Measurements from ENCODE around the gene DAB2IP. TPM values are rescaled to one million over a fixed set of nuclear protein-coding genes. Genes with fewer than 3 reads are reported as not detected.

Gene DAB2IP
- total RNA-seq, 1 experiment from 2014 or later: 52.6 TPM

DNA sequence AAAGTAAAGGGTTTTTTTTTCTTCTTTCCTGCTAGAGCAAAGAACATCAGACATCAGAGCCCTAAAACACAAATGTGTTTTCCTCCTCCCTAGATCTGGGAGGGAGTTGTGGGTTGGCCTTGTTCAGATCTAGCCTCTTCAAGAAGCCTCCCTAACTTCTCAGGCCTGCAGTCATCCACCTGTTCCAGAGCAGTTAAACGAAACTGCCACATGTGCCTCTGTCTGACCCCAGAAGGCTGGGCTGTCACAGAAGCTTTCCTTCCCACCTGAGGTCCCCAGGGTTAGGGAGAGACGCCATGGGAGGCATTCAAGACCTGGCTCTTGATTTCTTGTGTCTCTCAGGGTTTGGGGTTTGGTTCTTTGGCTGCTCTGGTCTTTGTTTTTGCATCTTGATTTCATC, 87.0 kb downstream of the DAB2IP start (continued):
- TF ChIP-seq, protein P1, sequence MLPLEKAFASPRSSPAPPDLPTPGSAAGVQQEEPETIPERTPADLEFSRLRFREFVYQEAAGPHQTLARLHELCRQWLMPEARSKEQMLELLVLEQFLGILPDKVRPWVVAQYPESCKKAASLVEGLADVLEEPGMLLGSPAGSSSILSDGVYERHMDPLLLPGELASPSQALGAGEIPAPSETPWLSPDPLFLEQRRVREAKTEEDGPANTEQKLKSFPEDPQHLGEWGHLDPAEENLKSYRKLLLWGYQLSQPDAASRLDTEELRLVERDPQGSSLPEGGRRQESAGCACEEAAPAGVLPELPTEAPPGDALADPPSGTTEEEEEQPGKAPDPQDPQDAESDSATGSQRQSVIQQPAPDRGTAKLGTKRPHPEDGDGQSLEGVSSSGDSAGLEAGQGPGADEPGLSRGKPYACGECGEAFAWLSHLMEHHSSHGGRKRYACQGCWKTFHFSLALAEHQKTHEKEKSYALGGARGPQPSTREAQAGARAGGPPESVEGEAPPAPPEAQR (CRISPR knock-in tag; IDR thresholded peaks at IDR 0.05): no peak
- TF ChIP-seq, protein P2, sequence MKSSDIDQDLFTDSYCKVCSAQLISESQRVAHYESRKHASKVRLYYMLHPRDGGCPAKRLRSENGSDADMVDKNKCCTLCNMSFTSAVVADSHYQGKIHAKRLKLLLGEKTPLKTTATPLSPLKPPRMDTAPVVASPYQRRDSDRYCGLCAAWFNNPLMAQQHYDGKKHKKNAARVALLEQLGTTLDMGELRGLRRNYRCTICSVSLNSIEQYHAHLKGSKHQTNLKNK (CRISPR knock-in tag; IDR thresholded peaks at IDR 0.05): no peak
- TF ChIP-seq CREB1 (CRISPR knock-in tag; IDR thresholded peaks at IDR 0.05) (no peak), ZNF263 (CRISPR knock-in tag; IDR thresholded peaks at IDR 0.05; ENCODE audit: low read depth) (no peak), HMGA2 (CRISPR knock-in tag; IDR thresholded peaks at IDR 0.05) (no peak), OVOL2 (CRISPR knock-in tag; IDR thresholded peaks at IDR 0.05; ENCODE audit: borderline replicate concordance) (no peak), NR3C1 (CRISPR knock-in tag; conservative IDR thresholded peaks at IDR 0.05; ENCODE audit: low read depth) (no peak)
- TF ChIP-seq, protein P3, sequence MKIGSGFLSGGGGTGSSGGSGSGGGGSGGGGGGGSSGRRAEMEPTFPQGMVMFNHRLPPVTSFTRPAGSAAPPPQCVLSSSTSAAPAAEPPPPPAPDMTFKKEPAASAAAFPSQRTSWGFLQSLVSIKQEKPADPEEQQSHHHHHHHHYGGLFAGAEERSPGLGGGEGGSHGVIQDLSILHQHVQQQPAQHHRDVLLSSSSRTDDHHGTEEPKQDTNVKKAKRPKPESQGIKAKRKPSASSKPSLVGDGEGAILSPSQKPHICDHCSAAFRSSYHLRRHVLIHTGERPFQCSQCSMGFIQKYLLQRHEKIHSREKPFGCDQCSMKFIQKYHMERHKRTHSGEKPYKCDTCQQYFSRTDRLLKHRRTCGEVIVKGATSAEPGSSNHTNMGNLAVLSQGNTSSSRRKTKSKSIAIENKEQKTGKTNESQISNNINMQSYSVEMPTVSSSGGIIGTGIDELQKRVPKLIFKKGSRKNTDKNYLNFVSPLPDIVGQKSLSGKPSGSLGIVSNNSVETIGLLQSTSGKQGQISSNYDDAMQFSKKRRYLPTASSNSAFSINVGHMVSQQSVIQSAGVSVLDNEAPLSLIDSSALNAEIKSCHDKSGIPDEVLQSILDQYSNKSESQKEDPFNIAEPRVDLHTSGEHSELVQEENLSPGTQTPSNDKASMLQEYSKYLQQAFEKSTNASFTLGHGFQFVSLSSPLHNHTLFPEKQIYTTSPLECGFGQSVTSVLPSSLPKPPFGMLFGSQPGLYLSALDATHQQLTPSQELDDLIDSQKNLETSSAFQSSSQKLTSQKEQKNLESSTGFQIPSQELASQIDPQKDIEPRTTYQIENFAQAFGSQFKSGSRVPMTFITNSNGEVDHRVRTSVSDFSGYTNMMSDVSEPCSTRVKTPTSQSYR (CRISPR knock-in tag; IDR thresholded peaks at IDR 0.05): no peak
- TF ChIP-seq, protein P4, sequence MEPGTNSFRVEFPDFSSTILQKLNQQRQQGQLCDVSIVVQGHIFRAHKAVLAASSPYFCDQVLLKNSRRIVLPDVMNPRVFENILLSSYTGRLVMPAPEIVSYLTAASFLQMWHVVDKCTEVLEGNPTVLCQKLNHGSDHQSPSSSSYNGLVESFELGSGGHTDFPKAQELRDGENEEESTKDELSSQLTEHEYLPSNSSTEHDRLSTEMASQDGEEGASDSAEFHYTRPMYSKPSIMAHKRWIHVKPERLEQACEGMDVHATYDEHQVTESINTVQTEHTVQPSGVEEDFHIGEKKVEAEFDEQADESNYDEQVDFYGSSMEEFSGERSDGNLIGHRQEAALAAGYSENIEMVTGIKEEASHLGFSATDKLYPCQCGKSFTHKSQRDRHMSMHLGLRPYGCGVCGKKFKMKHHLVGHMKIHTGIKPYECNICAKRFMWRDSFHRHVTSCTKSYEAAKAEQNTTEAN (CRISPR knock-in tag; IDR thresholded peaks at IDR 0.05): no peak
- TF ChIP-seq, protein P5, sequence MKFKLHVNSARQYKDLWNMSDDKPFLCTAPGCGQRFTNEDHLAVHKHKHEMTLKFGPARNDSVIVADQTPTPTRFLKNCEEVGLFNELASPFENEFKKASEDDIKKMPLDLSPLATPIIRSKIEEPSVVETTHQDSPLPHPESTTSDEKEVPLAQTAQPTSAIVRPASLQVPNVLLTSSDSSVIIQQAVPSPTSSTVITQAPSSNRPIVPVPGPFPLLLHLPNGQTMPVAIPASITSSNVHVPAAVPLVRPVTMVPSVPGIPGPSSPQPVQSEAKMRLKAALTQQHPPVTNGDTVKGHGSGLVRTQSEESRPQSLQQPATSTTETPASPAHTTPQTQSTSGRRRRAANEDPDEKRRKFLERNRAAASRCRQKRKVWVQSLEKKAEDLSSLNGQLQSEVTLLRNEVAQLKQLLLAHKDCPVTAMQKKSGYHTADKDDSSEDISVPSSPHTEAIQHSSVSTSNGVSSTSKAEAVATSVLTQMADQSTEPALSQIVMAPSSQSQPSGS (CRISPR knock-in tag; IDR thresholded peaks at IDR 0.05; ENCODE audit: borderline replicate concordance, low read depth): no peak

DNA sequence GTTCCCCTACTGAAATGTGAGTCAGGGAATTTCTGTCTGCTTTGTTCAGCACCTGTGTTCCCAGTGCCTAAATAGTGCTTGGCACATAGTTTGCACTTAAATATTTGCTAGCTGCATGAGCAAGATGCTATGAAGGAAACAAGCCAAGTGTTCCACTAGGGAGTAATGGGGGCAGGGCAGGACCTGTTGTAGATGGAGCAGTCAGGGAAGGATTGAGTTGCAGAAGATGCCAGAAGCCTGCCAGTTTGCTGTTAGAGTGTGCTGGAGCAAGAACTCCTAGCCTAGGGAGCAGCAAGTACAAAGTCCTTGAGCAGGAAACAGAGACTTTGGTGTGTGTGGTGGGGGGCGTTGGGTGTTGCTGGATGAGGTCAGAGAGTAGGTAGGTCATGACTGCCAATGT, 87.5 kb downstream of the DAB2IP start:
- DNase-seq (ENCODE audit: low spot score): no peak
- Mint-ChIP-seq H3K27ac (peak overlapping the region; percentile 30; the same call in 1 of the 2 replicates), H3K9me3 (no peaks in the 10 kb centered on the region), H3K4me1 (peaks cover 73% of the 10 kb centered on the region), H3K4me3 (no peak overlapping the region; the same call in 1 of the 2 replicates), H3K36me3 (no peaks in the 10 kb centered on the region), H3K27me3 (ENCODE audit: low read depth) (peaks cover 3% of the 10 kb centered on the region; the same call in 1 of the 2 replicates)
- CTCF ChIA-PET: interaction anchor here (7.4 kb wide), 1 partner anchor 8 kb away, joined by 78 read pairs; no protein-coding TSS in a partner anchor
- ATAC-seq: no peak
- POLR2A ChIA-PET: no interaction called here
- TF ChIP-seq OVOL2 (CRISPR knock-in tag; IDR thresholded peaks at IDR 0.05; ENCODE audit: borderline replicate concordance) (no peak), SP1 (CRISPR knock-in tag; conservative IDR thresholded peaks at IDR 0.05) (no peak)
- TF ChIP-seq, protein P6, sequence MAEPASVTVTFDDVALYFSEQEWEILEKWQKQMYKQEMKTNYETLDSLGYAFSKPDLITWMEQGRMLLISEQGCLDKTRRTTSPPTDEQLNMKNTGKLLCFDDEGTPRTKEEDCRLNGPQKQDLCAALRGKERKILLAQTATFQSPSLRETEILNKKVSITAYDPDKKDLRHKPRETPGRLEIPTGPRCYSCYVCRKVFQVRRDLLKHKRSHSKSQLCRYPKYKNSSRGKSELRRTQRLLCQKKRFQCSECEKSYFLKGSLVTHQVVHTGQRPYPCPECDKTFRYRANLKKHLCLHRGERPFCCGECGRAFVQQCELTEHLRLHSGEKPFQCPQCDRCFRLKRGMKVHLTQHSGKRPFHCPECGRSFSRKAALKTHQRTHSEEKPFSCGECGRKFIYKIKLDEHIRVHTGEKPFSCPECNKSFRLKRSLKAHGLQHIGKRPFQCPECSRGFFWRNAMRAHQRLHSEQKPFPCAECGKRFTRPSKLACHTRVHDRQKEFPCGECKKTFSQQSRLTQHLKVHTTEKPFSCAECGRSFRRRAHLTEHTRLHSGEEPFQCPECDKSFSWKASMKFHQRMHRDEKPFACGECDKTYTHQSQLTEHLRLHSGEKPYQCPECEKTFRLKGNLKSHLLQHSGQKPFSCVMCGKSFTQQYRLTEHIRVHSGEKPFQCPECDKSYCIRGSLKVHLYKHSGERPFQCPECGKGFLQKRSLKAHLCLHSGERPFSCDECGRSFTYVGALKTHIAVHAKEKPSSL (CRISPR knock-in tag; conservative IDR thresholded peaks at IDR 0.05): no peak
- TF ChIP-seq, protein P7, sequence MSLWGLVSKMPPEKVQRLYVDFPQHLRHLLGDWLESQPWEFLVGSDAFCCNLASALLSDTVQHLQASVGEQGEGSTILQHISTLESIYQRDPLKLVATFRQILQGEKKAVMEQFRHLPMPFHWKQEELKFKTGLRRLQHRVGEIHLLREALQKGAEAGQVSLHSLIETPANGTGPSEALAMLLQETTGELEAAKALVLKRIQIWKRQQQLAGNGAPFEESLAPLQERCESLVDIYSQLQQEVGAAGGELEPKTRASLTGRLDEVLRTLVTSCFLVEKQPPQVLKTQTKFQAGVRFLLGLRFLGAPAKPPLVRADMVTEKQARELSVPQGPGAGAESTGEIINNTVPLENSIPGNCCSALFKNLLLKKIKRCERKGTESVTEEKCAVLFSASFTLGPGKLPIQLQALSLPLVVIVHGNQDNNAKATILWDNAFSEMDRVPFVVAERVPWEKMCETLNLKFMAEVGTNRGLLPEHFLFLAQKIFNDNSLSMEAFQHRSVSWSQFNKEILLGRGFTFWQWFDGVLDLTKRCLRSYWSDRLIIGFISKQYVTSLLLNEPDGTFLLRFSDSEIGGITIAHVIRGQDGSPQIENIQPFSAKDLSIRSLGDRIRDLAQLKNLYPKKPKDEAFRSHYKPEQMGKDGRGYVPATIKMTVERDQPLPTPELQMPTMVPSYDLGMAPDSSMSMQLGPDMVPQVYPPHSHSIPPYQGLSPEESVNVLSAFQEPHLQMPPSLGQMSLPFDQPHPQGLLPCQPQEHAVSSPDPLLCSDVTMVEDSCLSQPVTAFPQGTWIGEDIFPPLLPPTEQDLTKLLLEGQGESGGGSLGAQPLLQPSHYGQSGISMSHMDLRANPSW (CRISPR knock-in tag; conservative IDR thresholded peaks at IDR 0.05; ENCODE audit: low read depth): no peak
- TF ChIP-seq, protein P8, sequence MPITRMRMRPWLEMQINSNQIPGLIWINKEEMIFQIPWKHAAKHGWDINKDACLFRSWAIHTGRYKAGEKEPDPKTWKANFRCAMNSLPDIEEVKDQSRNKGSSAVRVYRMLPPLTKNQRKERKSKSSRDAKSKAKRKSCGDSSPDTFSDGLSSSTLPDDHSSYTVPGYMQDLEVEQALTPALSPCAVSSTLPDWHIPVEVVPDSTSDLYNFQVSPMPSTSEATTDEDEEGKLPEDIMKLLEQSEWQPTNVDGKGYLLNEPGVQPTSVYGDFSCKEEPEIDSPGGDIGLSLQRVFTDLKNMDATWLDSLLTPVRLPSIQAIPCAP (CRISPR knock-in tag; IDR thresholded peaks at IDR 0.05): no peak
- TF ChIP-seq, protein P9, sequence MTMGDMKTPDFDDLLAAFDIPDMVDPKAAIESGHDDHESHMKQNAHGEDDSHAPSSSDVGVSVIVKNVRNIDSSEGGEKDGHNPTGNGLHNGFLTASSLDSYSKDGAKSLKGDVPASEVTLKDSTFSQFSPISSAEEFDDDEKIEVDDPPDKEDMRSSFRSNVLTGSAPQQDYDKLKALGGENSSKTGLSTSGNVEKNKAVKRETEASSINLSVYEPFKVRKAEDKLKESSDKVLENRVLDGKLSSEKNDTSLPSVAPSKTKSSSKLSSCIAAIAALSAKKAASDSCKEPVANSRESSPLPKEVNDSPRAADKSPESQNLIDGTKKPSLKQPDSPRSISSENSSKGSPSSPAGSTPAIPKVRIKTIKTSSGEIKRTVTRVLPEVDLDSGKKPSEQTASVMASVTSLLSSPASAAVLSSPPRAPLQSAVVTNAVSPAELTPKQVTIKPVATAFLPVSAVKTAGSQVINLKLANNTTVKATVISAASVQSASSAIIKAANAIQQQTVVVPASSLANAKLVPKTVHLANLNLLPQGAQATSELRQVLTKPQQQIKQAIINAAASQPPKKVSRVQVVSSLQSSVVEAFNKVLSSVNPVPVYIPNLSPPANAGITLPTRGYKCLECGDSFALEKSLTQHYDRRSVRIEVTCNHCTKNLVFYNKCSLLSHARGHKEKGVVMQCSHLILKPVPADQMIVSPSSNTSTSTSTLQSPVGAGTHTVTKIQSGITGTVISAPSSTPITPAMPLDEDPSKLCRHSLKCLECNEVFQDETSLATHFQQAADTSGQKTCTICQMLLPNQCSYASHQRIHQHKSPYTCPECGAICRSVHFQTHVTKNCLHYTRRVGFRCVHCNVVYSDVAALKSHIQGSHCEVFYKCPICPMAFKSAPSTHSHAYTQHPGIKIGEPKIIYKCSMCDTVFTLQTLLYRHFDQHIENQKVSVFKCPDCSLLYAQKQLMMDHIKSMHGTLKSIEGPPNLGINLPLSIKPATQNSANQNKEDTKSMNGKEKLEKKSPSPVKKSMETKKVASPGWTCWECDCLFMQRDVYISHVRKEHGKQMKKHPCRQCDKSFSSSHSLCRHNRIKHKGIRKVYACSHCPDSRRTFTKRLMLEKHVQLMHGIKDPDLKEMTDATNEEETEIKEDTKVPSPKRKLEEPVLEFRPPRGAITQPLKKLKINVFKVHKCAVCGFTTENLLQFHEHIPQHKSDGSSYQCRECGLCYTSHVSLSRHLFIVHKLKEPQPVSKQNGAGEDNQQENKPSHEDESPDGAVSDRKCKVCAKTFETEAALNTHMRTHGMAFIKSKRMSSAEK (CRISPR knock-in tag; IDR thresholded peaks at IDR 0.05; ENCODE audit: borderline replicate concordance): no peak
- TF ChIP-seq, protein P10, sequence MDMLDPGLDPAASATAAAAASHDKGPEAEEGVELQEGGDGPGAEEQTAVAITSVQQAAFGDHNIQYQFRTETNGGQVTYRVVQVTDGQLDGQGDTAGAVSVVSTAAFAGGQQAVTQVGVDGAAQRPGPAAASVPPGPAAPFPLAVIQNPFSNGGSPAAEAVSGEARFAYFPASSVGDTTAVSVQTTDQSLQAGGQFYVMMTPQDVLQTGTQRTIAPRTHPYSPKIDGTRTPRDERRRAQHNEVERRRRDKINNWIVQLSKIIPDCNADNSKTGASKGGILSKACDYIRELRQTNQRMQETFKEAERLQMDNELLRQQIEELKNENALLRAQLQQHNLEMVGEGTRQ (CRISPR knock-in tag; IDR thresholded peaks at IDR 0.05): no peak
